ENCODE measurements around the gene RMRP. TPM values are rescaled to one million over a fixed set of nuclear protein-coding genes. Genes with fewer than 3 reads are reported as not detected.
"Not testable (repeated sequence)": the region's sequence is repeated elsewhere in the genome, so short reads cannot be mapped to it uniquely, and the experiment has no call there.

Gene RMRP
- polyA plus RNA-seq, 2 donors, result 3.3 to 333 TPM

DNA sequence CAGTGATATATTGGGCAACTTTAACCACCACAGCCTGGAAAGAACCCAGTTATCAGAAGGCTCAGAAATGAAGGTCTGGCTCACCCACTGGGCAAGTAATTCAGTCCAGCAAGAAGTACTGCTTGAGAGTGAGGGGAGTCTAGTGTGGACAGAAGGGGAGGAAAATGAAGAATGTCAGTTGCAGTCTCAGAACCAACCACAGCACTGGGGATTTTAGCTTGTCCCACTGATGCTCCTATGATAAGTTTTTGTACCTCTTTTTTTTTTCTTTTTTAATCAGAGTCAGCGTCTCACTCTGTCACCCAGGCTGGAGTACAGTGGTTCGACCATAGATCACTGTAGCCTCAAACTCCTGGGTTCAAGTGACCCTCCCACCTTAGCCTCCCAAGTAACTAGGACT lies 30.2 kb downstream of the RMRP start:
- Histone ChIP-seq H3K27me3 (ENCODE audit: control insufficient read depth in 1 of 2, insufficient read depth in 2 of 2, low read length in 2 of 2) (no peaks in the 10 kb centered on the region), H3K4me3 (ENCODE audit: low read depth in 1 of 2, low read length in 2 of 2) (no peak overlapping the region), H3K36me3 (ENCODE audit: control insufficient read depth in 2 of 2, insufficient read depth in 2 of 2, low read length in 1 of 2) (no peaks in the 10 kb centered on the region), H3K9me3 (ENCODE audit: control insufficient read depth in 2 of 2, insufficient read depth in 1 of 2, low read depth in 1 of 2, low read length in 1 of 2) (no peaks in the 10 kb centered on the region), H3K27ac (ENCODE audit: low read depth in 2 of 2, low read length in 1 of 2) (no peak overlapping the region), H3K4me1 (ENCODE audit: control insufficient read depth in 2 of 2, insufficient read depth in 2 of 2, low read length in 1 of 2) (no peaks in the 10 kb centered on the region)
- WGBS, 2 donors, result 85 to 89% methylated on average over 2 of the region's 2 CpGs

DNA sequence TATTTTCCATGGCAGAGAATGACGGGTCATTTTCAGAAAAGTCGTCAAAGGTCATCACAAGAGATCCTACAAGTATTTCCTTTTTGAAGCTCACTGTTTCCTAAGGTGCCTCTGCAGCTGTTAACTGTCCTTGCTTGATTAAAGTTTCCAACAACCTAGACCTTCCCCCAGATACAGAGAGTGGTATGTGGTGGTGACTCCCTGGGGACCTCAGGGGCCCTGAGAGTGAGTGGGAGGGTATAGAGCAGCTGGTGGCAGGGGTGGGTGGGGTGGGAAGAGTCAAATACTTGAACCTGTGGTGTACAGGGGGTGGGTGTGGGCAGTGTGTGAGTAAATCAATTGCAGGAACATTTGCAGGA lies 38.0 kb downstream of the RMRP start:
- 55 to 59% methylated on average over 2 of the region's 2 CpGs for WGBS, 2 donors
- no peak overlapping the region for H3K27ac ChIP-seq (ENCODE audit: low read depth in 2 of 2, low read length in 1 of 2)
- H3K4me3 ChIP-seq (ENCODE audit: low read depth in 1 of 2, low read length in 2 of 2), result no peak overlapping the region
- peaks cover 0 to 6% of the 10 kb centered on the region in 2 donors for H3K4me1 ChIP-seq (ENCODE audit: control insufficient read depth in 2 of 2, insufficient read depth in 2 of 2, low read length in 1 of 2)
- H3K27me3 ChIP-seq (ENCODE audit: control insufficient read depth in 1 of 2, insufficient read depth in 2 of 2, low read length in 2 of 2), result no peaks in the 10 kb centered on the region
- H3K9me3 ChIP-seq (ENCODE audit: control insufficient read depth in 2 of 2, insufficient read depth in 1 of 2, low read depth in 1 of 2, low read length in 1 of 2), result no peaks in the 10 kb centered on the region
- H3K36me3 ChIP-seq (ENCODE audit: control insufficient read depth in 2 of 2, insufficient read depth in 2 of 2, low read length in 1 of 2), result no peaks in the 10 kb centered on the region

DNA sequence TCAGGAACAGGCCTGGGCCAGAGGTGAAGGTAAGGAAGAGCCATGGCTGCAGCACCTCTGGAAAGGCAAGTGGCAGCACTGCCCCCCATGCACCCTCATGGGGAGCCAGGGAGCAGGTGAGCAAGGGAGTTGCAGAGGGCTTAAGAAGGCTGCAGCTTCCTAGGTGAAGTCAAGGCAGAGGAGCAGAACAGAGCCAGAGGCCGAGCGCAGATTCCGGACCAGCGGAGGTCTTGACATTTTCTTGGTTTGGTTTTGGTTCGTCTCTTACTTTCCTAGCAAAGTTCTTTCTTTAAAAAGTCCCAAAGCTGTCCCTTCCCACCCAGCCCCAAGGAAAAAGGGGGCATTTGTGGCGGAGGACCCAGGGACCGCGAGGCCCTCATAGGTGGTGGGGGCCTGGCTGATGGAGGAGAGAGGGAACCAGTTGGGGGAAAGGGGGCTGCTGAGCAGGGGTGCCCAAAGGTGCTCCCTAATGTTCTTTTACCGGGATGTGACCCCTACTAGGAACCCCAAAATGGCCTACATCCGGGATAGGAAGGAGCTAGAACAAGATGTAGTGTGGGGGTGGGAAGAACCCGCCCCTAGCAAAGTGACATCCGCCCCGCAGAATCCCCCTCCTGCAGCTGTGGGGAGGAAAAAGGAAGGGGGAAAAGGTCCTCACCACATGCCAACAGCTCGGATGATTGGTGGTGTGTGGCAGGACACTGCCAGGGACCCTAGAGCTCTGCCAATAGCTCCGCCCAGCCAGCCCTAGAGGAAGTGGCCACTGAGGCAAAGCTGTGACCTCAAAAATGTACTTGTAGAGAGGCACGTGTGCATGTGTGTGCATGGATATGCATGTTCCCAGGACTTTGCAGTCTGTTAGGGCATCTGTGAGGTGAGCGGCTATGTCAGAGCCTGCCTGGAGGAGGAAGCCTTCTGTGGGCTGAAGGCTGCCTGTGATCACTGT lies 38.7 kb downstream of the RMRP start:
- no peak overlapping the region for H3K4me3 ChIP-seq (ENCODE audit: low read depth in 1 of 2, low read length in 2 of 2)

DNA sequence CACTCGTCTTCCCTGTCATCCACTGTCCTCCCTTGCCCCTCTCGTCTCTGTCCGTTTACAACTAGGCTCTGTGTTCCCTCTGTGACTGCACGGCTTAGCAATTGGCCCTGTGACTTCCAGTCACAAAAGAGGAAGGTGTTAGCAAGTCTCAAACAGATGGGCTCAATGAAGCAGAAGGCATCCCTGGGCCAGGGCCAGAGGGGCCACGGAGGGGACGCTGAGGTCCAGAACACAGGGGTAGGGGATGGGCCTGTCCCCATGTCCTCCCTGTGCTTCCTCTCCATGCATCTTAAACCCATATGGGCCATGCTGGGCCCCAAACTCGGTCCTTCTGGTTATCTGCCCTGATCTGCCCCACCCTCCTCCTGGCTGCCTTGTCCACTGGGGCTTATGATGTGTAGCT lies 39.5 kb downstream of the RMRP start, which contains the start of gene CD72:
Gene CD72, minus strand, starts transcription at position 89 of the 403 bp plus-strand sequence. CDS start 110 bp downstream, outside the sequence.
- Histone ChIP-seq H3K4me1 (ENCODE audit: control insufficient read depth in 2 of 2, insufficient read depth in 2 of 2, low read length in 1 of 2) (peaks cover 0 to 6% of the 10 kb centered on the region in 2 donors), H3K27me3 (ENCODE audit: control insufficient read depth in 1 of 2, insufficient read depth in 2 of 2, low read length in 2 of 2) (no peaks in the 10 kb centered on the region), H3K36me3 (ENCODE audit: control insufficient read depth in 2 of 2, insufficient read depth in 2 of 2, low read length in 1 of 2) (no peaks in the 10 kb centered on the region), H3K4me3 (ENCODE audit: low read depth in 1 of 2, low read length in 2 of 2) (peak within 1 kb of the TSS; percentile 21 to 38), H3K9me3 (ENCODE audit: control insufficient read depth in 2 of 2, insufficient read depth in 1 of 2, low read depth in 1 of 2, low read length in 1 of 2) (no peaks in the 10 kb centered on the region), H3K27ac (ENCODE audit: low read depth in 2 of 2, low read length in 1 of 2) (peak within 1 kb of the TSS; percentile 21 to 51)
- WGBS, 2 donors, result 81 to 86% methylated on average over 7 of the region's 7 CpGs

More for the DNA sequence above, 38.7 kb downstream of the RMRP start:
- Histone ChIP-seq H3K27ac (ENCODE audit: low read depth in 2 of 2, low read length in 1 of 2) (peak overlapping the region in 1 of 2 donors; percentile 21), H3K4me1 (ENCODE audit: control insufficient read depth in 2 of 2, insufficient read depth in 2 of 2, low read length in 1 of 2) (peaks cover 0 to 6% of the 10 kb centered on the region in 2 donors), H3K27me3 (ENCODE audit: control insufficient read depth in 1 of 2, insufficient read depth in 2 of 2, low read length in 2 of 2) (no peaks in the 10 kb centered on the region), H3K36me3 (ENCODE audit: control insufficient read depth in 2 of 2, insufficient read depth in 2 of 2, low read length in 1 of 2) (no peaks in the 10 kb centered on the region), H3K9me3 (ENCODE audit: control insufficient read depth in 2 of 2, insufficient read depth in 1 of 2, low read depth in 1 of 2, low read length in 1 of 2) (no peaks in the 10 kb centered on the region)
- 85 to 86% methylated on average over 17 of the region's 17 CpGs for WGBS, 2 donors

DNA sequence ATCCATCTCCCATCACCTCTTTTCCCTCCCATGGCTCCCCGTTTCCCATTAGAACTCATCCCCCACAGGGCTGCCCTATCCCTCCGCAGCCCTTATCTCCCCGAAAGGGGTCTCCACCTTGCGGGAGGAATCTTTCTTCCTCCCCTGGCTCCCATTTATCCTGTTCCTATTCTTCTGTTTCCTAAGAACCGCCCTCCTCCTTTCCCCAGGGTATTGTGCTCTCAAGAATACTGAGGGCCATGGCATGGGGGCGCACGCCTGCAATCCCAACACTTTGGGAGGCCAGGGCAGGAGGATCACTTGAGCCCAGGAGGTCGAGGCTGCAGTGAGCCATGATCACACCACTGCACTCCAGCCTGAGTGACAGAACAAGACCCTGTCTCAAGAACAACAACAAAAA lies 40.3 kb downstream of the RMRP start:
- no peaks in the 10 kb centered on the region for H3K9me3 ChIP-seq (ENCODE audit: control insufficient read depth in 2 of 2, insufficient read depth in 1 of 2, low read depth in 1 of 2, low read length in 1 of 2)
- no peaks in the 10 kb centered on the region for H3K27me3 ChIP-seq (ENCODE audit: control insufficient read depth in 1 of 2, insufficient read depth in 2 of 2, low read length in 2 of 2)
- WGBS, 2 donors, result 75 to 81% methylated on average over 8 of the region's 8 CpGs
- peaks cover 0 to 6% of the 10 kb centered on the region in 2 donors for H3K4me1 ChIP-seq (ENCODE audit: control insufficient read depth in 2 of 2, insufficient read depth in 2 of 2, low read length in 1 of 2)
- H3K4me3 ChIP-seq (ENCODE audit: low read depth in 1 of 2, low read length in 2 of 2), result no peak overlapping the region
- no peaks in the 10 kb centered on the region for H3K36me3 ChIP-seq (ENCODE audit: control insufficient read depth in 2 of 2, insufficient read depth in 2 of 2, low read length in 1 of 2)
- peak overlapping the region in 1 of 2 donors; percentile 51 for H3K27ac ChIP-seq (ENCODE audit: low read depth in 2 of 2, low read length in 1 of 2)

DNA sequence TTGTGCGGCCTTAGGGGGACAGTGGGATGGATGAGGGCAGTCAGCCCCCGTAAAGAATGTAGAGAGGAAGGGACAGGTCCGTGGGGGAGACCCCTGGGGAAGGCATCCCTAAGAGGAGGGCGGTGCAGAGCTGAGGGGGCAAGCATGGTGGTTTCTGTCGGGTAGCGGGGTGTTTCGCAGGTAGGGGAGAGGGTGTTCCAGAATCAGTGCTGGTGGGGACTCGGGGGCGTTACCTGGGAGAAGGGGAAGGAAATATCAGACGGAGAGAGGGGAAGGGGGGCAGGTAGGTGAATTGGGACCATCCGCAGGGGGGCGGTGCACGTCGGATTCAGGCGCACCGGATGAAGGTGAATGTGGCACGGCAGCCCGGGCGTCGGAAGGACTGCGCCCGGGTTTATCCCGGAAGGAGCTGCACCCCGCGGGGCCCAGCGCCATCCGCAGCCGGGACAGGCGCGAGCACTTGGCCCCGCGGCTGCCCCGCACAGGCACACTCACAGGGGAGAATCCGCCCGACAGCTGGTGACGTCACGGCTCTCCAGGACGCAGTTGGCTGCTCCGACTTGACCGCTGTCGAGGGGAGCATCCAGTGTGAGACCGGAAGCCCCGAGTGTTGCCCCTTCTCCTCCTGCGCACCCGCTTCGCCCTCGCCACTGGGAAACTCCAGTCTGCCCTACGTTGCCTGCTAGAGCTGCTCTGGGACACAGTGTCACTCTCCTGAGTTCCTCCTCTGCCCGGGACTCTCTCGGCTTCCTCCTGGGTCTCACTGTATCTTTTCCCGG lies 40.9 kb downstream of the RMRP start:
- peaks cover 0 to 6% of the 10 kb centered on the region in 2 donors for H3K4me1 ChIP-seq (ENCODE audit: control insufficient read depth in 2 of 2, insufficient read depth in 2 of 2, low read length in 1 of 2)

DNA sequence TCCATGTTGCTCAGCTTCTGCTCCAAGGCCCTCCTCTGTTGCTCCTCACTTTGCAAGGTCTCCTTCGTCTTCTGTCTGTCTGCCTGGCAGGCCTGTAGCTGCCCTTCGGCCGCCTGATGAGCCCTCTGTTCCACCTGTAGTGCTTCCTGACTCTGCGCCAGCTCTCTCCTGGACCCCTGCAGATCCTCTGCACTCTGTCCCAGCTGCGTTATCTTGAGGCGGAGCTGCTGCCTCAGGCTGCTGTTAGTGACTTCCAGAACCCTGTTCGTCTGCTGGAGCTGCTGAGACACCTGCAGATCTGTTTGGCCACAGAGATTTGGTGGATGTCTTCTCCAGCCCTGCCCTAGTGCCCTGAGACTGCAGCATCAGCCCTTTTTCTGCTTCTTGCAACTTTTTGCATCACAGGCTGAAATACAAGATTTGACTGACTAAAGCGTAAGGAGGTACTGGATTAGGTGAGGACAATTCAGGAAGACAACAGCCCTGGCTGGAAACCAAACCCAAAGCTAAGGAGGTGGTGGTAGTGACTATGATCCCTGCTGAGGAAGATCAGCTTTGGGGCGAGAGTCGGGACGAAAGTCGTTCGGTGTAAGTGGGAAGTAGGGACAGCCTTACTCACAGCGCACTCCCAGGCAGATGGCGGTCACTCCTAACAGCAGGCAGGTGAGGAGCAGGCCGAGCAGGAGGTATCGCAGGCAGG lies 41.7 kb downstream of the RMRP start:
- 86 to 87% methylated on average over 17 of the region's 17 CpGs for WGBS, 2 donors
- no peaks in the 10 kb centered on the region for H3K36me3 ChIP-seq (ENCODE audit: control insufficient read depth in 2 of 2, insufficient read depth in 2 of 2, low read length in 1 of 2)
- no peaks in the 10 kb centered on the region for H3K9me3 ChIP-seq (ENCODE audit: control insufficient read depth in 2 of 2, insufficient read depth in 1 of 2, low read depth in 1 of 2, low read length in 1 of 2)
- H3K27me3 ChIP-seq (ENCODE audit: control insufficient read depth in 1 of 2, insufficient read depth in 2 of 2, low read length in 2 of 2), result no peaks in the 10 kb centered on the region
- H3K27ac ChIP-seq (ENCODE audit: low read depth in 2 of 2, low read length in 1 of 2), result no peak overlapping the region
- peaks cover 0 to 6% of the 10 kb centered on the region in 2 donors for H3K4me1 ChIP-seq (ENCODE audit: control insufficient read depth in 2 of 2, insufficient read depth in 2 of 2, low read length in 1 of 2)
- no peak overlapping the region for H3K4me3 ChIP-seq (ENCODE audit: low read depth in 1 of 2, low read length in 2 of 2)

More for the DNA sequence above, 40.9 kb downstream of the RMRP start:
- WGBS, 2 donors, result 11 to 15% methylated on average over 27 to 51 of the region's 51 CpGs
- H3K4me3 ChIP-seq (ENCODE audit: low read depth in 1 of 2, low read length in 2 of 2), result peak overlapping the region; percentile 21 to 38
- no peaks in the 10 kb centered on the region for H3K9me3 ChIP-seq (ENCODE audit: control insufficient read depth in 2 of 2, insufficient read depth in 1 of 2, low read depth in 1 of 2, low read length in 1 of 2)
- no peaks in the 10 kb centered on the region for H3K27me3 ChIP-seq (ENCODE audit: control insufficient read depth in 1 of 2, insufficient read depth in 2 of 2, low read length in 2 of 2)
- H3K36me3 ChIP-seq (ENCODE audit: control insufficient read depth in 2 of 2, insufficient read depth in 2 of 2, low read length in 1 of 2), result no peaks in the 10 kb centered on the region
- peak overlapping the region in 1 of 2 donors; percentile 51 for H3K27ac ChIP-seq (ENCODE audit: low read depth in 2 of 2, low read length in 1 of 2)

DNA sequence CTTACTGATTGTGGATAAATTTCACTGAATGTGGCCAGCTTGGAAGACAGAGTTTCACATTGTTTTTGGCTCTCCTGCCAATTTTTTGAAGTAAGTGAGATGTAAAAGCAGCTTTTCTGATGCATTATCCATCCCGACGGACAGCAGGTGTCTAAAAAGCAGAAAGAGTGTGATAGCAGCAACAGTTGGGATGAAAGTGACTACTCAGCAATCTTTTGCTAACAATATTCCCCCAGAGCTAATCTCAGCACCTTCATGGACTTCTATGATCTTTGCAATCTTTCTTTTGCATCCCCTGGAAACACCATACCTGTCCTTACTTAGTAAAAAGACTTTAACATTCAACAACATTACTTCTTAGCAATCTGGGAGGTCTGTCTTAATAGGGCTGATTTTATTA lies 45.0 kb downstream of the RMRP start:
- H3K4me1 ChIP-seq (ENCODE audit: control insufficient read depth in 2 of 2, insufficient read depth in 2 of 2, low read length in 1 of 2), result peaks cover 0 to 6% of the 10 kb centered on the region in 2 donors
- H3K27me3 ChIP-seq (ENCODE audit: control insufficient read depth in 1 of 2, insufficient read depth in 2 of 2, low read length in 2 of 2), result no peaks in the 10 kb centered on the region
- H3K4me3 ChIP-seq (ENCODE audit: low read depth in 1 of 2, low read length in 2 of 2), result no peak overlapping the region
- peaks cover 0 to 17% of the 10 kb centered on the region in 2 donors for H3K36me3 ChIP-seq (ENCODE audit: control insufficient read depth in 2 of 2, insufficient read depth in 2 of 2, low read length in 1 of 2)
- no peak overlapping the region for H3K27ac ChIP-seq (ENCODE audit: low read depth in 2 of 2, low read length in 1 of 2)
- WGBS, 2 donors, result 94 to 96% methylated on average over 2 of the region's 2 CpGs
- H3K9me3 ChIP-seq (ENCODE audit: control insufficient read depth in 2 of 2, insufficient read depth in 1 of 2, low read depth in 1 of 2, low read length in 1 of 2), result no peaks in the 10 kb centered on the region

DNA sequence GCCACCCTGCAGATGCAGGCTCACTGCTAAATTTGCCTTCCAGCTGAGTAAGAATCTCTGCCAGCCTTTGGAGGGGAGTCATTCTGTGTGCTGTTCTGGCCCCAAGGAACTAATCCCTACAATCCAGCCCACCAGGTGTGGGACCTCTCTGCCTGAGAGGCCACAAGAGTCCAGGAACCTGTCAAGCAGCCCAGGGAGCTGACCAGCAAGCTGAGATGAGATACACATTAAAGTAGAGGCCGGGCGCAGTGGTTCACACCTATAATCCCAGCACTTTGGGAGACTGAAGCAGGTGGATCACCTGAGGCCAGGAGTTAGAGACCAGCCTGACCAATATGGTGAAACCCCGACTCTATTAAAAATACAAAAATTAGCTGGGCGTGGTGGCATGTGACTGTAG lies 45.8 kb downstream of the RMRP start:
- H3K4me1 ChIP-seq (ENCODE audit: control insufficient read depth in 2 of 2, insufficient read depth in 2 of 2, low read length in 1 of 2); H3K9me3 ChIP-seq (ENCODE audit: control insufficient read depth in 2 of 2, insufficient read depth in 1 of 2, low read depth in 1 of 2, low read length in 1 of 2); H3K27me3 ChIP-seq (ENCODE audit: control insufficient read depth in 1 of 2, insufficient read depth in 2 of 2, low read length in 2 of 2); H3K4me3 ChIP-seq (ENCODE audit: low read depth in 1 of 2, low read length in 2 of 2); H3K27ac ChIP-seq (ENCODE audit: low read depth in 2 of 2, low read length in 1 of 2): not testable (repeated sequence)
- peaks cover 0 to 21% of the 10 kb centered on the region in 2 donors for H3K36me3 ChIP-seq (ENCODE audit: control insufficient read depth in 2 of 2, insufficient read depth in 2 of 2, low read length in 1 of 2)
- WGBS, 2 donors, result 94% methylated on average over 4 of the region's 4 CpGs
